GM19239 (cell line): Measurements from ENCODE around the gene N4BP2L1.
"Not testable (repeated sequence)": the region's sequence is repeated elsewhere in the genome, so short reads cannot be mapped to it uniquely, and the experiment has no call there.

ENCODE experiments used
- DNase-seq: peaks from one replicate; pipeline ENCODE4 v3.0.0; 2011; ENCODE audit warnings: low spot score; ENCODE audit not compliant: insufficient read length
- FAIRE-seq: peaks from 2 replicates; lab custom pipeline; 2011; peaks lifted over from hg19 to GRCh38; lab: Jason Lieb, UNC

Gene N4BP2L1

DNA sequence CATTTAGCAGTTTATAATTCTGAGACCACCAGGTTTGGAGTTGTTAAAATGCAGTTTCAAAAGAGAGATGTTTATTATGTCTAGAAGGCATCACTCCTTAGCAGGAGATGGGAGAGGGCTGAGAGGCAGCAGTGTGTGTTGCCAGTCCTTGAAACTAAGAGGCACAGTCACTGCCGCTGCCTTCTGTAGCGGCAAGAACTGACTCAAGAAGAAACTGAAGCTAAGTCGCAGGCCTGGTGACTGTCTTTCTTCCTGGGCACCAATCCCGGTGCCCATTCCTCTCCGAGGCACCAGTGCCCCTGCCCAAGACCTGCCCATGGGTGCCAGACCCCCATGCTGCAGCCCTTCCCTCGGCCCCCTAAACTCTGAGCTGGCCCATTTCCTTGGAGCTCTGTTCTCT lies 20.1 kb downstream of the N4BP2L1 start:
- no peak for DNase-seq
- FAIRE-seq, result peak; percentile 14

DNA sequence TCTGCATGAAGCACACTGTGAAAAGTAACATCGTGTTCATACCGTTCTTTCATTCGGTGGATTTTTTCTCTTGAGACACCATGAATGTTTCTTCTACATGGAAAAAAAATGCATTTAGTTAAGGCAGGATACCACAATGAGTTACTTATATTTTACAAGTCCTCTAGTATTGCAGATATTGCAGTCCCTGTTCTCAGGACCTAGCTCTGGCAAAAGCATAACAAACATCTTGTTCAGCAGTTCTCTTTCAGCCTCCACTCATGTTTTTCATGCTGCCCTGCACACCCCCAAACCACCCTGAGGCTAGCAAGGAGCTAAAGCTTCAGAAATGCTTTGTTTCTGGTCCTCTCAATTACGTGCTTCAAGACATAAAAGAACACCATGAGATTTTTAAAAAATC lies 24.8 kb downstream of the N4BP2L1 start:
- DNase-seq (no peak), FAIRE-seq (peak; percentile 39)

DNA sequence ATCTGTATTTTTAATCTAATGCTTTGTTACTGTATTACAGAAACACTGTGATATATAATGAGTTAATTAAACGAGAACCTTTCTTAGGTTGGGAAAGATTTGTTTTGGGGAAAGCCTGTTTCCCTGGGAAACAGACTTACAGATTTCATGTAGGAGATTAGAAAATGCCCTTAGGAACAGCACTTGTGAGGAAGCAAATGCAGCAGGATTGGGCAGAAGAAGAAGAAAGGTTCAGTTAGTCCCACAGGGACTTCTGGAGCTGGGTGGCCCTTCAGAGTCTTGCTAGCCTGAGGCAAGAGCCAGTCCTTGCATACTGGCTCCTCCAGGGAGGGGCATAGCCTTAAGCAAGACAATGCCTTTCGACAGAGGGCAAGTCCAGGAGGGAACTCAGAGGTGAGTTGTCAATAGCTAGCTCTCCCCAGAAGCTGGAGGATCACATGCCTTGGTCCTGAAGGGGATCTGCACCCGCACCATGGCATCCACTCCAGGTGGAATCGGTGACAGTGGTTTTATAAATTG lies 36.8 kb downstream of the N4BP2L1 start:
- no peak for FAIRE-seq
- DNase-seq, result no peak

DNA sequence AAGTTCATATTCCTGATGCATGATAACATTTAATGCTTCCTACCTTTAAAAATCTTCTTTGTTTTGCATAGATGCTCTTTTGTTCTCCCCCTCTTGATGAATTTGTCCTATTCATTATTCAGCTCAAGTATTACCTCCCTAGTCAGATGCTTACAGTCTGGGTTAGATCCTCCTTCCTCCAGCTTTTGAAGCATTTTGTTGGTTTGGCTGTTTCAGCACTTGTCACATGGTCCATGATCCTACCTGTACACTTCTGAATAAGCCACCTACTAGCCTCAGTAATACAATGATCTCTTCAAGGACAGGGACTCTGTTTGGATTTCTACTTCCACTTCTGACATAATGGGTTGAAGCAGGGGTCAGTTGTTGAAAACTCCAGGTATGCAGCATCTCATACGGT lies 37.4 kb downstream of the N4BP2L1 start:
- FAIRE-seq, result peak; percentile 81
- no peak for DNase-seq

DNA sequence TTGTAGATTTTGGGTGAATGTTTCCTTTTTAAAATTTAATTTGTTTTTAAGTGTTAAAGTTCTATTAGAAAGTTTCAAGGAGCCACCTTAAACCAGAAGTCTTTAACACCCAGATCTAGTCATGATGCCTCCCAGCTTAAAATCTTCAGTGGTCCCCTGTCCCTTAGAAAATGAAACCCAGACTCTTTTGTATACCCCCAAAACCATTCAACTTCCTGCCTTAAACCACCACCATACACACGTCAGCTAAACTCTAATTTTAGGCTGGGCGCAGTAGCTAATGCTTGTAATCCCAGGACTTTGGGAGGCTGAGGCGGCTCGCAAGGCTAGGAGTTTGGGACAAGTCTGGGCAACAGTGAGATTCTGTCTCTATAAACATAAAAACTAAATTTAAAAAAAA lies 37.9 kb downstream of the N4BP2L1 start:
- FAIRE-seq (peak; percentile 75), DNase-seq (peak; percentile 13)

DNA sequence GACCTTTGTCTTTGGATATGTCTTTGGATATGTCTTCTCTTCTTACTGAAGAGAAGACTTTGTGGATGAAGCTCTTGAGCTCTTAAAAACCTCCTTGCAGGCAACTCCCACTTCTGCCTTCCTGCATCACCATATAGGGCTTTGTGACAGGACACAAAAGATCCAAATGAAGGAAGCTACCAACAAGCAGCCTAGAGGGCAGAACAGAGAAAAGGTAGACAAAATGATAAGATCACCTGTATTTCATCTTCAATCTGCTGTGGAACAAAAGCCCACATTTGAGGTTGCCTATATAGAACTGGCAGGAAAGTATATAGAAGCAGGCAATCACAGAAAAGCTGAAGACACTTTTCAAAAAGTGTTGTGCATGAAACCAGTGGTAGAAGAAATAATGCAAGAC lies 42.5 kb downstream of the N4BP2L1 start:
- FAIRE-seq, result no peak
- DNase-seq, result no peak

DNA sequence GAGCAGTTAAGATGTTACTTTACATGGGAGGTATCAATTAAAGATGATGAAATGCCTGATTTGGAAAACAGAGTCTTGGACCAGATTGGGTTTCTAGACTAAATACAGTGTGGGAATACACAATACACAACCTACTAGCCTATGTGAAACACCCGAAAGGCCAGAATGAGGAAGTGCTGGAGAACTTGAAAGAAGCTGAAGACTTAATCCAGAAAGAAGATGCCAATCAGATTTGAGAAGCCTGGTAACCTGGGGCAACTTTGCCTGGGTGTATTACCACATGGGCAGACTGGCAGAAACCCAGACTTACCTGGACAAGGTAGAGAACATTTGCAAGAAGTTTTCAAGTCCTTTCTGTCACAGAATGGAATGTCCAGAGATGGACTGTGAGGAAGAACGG lies 43.2 kb downstream of the N4BP2L1 start:
- FAIRE-seq (no peak), DNase-seq (no peak)

DNA sequence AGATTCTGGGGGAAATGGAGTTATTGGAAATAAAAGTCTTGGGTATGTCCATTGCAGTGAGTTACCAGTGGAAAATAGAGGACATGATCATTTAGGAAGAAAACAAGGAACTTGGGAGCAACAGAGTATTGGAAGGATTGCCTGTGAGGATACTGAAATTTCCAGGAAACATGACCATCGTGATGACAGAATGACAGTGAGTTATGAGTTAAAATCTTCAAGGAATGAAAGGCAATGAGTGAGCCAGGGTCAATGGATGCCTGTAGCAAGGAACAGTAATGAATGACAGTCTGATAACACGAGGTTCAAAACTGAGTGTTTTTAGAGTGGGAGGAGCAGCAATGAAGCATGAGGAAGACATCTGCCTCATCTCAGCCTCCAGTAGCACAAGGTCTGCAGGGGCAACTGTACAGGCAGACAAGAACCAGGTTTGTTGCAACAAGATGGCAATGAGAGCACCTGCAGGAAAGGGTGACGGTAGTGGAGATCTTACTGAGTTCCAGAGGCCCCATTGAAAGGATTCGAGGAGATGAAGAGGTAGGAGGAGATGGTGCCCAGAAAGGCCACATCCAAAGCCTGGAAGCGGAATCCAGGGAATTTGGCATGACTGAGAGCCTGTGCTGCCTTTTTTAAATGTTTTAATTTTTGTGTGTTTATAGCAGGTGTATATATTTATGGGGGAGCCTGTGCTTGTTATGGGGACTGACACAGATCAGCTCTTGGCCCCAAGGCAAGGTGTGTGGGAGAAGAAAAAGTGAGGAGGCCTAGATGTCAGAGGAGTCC lies 43.9 kb downstream of the N4BP2L1 start:
- no peak for DNase-seq

DNA sequence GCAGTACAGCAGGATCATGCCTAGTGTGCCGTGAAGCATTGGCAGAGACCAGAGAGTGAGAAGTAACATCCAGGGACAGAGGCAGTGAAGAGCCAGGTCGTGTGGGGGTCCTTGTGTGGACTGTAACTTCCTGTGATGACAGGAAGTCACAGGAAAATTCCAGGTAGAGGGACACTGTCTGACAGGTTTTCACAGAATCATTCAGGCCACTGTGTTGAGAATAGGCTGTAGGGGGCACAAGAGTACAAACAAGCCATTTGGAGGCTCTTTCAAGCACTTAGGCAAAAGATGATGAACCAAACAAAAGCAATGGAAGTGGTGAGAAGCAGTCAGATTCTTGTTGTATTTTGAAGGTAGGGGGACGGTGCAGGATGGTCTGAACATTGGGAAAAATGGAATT lies 46.4 kb downstream of the N4BP2L1 start:
- peak; percentile 49 for FAIRE-seq
- no peak for DNase-seq

More for the DNA sequence above, 43.9 kb downstream of the N4BP2L1 start:
- no peak for FAIRE-seq

DNA sequence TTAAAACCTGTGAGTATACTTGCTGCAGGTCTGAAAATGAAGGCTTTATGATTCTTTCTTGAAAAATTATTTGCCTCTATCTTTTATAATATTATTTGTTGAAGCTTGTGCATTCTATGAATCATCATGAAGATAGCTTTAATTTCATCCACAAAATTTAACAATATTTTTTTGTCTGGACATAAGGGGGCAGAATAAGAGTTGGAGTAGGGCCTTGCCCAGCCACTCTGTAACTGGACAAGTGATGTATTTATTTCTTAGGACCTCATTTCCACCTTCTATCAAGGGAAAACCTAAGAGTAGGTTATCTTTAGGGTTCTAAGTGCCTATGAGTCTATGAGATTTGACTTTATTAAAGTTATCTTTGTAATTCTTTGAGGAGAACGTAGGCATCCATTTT lies 49.9 kb downstream of the N4BP2L1 start:
- DNase-seq (no peak), FAIRE-seq (no peak)

DNA sequence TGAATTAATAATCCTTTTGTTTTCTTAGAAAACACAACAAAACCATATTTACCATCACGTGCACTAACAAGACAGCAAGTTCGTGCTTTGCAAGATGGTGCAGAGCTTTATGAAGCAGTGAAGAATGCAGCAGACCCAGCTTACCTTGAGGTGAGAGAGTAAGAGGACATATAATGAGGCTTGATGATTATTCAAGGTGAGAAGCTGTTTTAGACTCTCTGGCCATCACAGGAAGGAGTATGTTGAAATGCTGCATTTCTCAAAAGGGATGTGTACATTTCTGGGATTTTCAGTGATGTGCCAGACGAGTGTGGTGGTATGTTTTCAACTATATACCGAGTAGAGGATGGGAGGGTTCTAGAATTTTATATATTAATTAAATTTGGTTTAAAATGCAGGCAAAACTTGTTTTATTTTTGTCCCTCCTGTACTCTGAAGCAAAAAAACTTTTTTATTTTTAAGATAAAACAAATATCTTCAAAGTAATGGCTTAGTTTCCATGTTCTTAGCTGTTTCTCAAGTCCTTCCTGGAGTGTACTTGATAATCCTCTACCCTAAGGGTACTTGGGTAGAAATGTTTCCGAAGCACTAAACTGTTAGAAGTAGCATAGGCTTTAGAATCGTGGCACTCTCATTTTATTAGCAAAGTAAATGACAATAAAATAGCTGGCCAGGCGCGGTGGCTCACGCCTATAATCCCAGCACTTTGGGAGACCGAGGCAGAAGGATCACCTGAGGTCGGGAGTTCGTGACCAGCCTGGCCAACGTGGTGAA lies 51.1 kb downstream of the N4BP2L1 start:
- DNase-seq, result no peak
- FAIRE-seq, result no peak

DNA sequence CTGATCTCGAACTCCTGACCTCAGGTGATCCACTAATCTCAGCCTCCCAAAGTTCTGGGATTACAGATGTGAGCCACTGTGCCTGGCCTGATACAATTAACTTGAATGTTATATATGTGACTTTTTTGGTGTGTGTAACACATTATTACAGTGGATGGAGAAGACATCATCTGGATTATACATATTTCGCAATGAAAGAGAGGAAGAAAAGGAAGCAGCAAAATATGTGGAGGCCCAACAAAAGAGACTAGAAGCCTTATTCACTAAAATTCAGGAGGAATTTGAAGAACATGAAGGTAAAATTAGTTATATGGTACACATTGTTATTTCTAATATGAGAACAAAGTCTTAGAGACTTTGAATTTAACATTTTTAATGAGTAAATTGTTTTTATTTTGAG lies 57.1 kb downstream of the N4BP2L1 start:
- FAIRE-seq (no peak), DNase-seq (no peak)

DNA sequence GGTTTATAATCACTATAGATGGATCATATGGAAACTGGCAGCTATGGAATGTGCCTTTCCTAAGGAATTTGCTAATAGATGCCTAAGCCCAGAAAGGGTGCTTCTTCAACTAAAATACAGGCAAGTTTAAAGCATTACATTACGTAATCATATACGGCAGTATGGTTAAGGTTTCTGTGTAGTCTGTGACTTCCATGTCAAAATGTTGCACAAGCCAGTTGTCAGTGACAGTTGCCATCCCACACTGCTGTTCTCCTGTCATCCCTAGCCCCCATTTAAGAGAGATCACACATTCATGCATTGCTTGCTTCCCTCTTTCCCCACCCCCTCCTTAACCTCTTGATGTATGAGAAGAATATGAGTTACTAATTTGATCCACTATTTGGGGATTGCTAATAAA lies 65.4 kb downstream of the N4BP2L1 start:
- no peak for DNase-seq
- FAIRE-seq, result no peak

DNA sequence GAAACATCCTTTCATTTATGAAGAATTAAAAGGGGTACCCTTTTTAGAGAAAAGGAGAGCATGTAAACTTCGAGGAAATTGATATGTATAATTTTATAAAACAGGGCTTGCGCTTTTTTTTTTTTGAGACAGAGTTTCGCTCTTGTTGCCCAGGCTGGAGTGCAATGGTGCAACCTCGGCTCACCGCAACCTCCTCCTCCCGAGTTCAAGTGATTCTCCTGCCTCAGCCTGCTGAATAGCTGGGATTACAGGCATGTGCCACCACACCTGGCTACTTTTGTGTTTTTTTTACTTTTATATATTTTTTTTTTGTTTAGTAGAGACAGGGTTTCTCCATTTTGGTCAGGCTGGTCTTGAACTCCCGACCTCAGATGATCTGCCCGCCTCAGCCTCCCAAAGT lies 72.0 kb downstream of the N4BP2L1 start:
- DNase-seq, FAIRE-seq: not testable (repeated sequence)

DNA sequence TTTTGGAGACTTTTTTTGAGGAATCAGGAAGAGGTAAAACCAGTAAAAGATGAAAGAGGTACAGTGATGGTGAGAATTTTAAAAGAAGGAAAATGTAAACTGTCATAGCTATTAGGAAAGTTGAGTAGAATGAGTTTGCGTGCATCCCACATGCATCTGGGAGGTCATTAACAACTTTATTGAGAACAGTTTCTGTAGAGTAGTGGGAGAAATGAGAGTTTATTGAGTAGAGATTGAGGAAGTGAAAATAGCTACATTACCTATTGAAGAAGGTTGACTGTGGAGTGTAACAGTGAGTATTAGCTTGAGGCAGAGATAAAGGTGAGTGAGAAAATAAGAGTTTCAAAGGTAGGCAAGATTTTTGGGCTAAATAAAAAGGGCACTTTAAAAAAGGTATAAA lies 73.9 kb downstream of the N4BP2L1 start:
- DNase-seq, result no peak
- peak; percentile 28 for FAIRE-seq

DNA sequence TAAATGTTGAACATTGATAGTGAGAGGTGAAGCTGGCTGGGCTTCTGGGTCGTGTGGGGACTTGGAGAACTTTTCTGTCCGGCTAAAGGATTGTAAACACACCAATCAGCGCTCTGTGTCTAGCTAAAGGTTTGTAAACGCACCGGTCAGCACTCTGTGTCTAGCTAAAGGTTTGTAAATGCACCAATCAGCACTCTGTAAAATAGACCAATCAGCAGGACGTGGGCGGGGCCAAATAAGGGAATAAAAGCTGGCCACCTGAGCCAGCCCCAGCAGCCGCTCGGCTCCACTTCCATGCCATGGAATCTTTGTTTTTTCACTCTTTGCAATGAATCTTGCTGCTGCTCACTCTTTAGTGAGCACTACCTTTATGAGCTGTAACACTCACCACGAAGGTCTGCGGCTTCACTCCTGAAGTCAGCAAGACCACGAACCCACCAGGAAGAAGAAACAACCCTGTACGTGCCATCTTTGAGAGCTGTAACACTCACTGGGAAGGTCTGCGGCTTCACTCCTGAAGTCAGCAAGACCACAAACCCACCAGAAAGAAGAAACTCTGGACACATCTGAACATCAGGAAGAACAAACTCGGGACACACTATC lies 77.0 kb downstream of the N4BP2L1 start:
- FAIRE-seq, result not testable (repeated sequence)

More for the DNA sequence above, 77.0 kb downstream of the N4BP2L1 start:
- DNase-seq, result not testable (repeated sequence)
